Endometrium (tissue), 2 donors: Measurements from ENCODE around the gene SLC6A1.

ENCODE experiments used
- FAIRE-seq: peaks from 2 replicates; lab custom pipeline; 2012; peaks lifted over from hg19 to GRCh38; lab: Jason Lieb, UNC
- donor health status: control.
- donor health status: control.

Gene SLC6A1

DNA sequence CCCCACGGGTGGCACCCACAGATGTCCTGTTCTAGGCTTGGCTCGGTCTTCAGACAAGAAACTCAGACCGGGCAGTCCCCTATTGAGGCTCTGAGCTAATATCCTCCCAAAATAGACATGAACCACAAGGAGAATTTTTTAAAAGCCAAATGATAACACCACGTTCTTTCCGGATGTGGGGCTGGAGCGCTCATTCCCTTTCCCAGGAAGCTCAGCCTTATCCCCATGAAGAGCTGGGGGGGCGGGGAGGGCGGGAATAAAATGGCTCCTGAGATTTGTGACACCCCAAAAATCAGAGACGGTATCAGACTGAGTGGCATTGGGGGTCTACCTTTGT, 1.1 kb downstream of the SLC6A1 start:
- no peak for FAIRE-seq

DNA sequence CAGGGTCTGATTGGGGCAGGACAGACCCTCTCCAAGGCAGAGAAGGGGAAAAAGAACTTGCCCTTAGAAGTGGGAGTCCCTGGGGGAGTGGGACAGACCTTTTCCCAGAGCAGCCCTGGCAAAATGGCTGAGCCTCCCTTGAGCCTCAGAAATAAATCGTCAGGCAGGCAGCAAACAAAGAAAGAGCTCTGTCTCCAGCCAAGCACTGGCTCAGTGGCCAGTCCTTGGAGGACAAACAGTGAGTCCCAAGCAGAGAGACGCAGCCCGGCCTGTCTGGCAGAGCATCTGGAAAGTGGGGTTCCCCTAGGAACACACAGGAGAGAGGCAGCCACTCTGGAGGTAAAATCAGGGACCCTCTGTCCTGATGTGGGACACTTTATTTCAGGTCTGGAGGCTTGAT, 1.8 kb downstream of the SLC6A1 start:
- FAIRE-seq, result no peak

DNA sequence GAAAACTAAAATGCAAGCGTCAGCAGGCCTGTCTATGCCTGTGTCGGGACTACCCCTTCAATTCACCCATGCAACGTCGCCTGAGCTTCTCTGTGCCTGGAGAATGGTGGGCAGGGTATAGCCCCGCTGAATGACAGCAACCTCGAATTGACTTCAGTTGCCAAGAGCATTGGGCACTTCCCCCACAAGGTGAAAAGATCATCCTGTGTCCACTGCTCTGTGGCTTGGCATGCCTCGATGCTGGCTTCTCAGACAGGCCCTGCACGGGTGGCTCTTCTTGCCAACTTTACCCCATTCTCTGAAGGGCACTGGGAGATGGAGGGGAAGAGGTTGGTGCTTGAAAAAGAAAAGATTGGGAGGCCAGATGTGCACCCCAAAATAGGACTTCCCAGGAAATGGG, 3.3 kb downstream of the SLC6A1 start:
- no peak for FAIRE-seq

DNA sequence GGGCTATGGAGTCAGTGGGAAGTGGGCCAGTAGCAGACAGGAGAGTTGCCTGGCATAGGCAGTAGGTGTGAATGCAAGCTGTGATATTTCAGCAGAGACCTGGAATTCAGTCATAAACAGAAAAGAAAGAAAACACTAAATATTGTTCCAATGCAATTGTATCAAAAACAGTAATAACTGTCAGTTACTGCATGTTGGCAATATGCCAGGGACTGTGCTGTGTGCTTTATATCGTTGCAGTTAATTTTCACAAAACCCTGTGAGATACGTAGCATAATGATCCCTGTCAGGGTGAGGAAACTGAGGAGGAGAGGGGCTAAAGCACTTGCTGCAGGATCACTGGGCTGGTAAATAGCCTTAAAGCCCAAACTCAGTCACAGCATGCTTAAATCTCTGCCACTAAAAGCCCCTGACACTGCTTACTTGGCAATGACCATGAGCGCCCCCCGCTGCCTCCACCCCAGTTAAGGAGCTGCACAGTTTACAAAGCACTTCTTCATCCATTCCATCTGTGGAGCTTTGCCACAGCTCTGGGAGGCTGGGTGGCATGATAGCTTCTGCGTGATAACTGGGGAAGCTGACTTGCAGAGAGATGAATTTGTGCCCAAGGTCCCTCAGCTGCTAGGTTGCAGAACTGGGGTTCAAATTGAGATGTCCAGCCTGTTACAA, 3.9 kb downstream of the SLC6A1 start:
- FAIRE-seq, result no peak

DNA sequence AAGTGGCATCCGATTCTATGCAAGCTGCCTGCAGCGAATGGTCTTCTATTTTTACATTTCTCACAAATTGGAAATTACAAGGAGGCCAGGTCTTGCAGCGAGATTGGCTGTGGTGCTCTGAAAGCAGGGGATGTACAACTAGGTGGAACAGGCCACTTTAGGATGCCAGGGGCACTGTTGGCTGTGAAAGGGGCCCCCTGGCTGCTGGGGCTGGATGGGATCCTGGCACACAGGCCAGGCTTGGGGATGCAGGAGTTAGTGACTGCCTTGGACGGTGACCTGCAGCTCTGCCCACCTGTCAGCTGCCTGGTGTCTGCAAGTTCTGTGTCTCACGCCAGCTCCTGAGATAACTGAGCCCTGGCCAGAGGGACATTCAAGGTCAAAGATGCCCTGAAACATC, 4.6 kb downstream of the SLC6A1 start:
- FAIRE-seq, result no peak

DNA sequence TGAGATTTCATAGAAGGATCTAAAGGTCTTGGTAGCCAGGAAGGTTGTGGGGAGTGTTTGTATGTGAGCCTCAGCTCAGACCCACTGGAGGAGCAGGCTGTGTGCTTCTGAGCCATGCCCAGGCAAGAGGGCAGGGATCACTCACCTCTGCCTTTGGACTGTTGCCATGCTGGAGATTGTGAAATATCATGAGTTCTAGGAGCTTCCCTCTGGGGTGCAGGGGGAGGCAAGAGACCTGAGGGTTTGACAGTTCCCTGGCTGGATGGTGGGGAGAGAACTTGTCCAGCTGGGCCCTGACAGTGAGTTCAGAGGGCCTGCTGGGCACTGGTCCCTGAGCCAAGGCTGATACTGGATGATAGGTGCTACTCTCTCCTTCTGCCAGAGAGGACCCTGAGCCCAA, 6.0 kb downstream of the SLC6A1 start:
- no peak for FAIRE-seq

DNA sequence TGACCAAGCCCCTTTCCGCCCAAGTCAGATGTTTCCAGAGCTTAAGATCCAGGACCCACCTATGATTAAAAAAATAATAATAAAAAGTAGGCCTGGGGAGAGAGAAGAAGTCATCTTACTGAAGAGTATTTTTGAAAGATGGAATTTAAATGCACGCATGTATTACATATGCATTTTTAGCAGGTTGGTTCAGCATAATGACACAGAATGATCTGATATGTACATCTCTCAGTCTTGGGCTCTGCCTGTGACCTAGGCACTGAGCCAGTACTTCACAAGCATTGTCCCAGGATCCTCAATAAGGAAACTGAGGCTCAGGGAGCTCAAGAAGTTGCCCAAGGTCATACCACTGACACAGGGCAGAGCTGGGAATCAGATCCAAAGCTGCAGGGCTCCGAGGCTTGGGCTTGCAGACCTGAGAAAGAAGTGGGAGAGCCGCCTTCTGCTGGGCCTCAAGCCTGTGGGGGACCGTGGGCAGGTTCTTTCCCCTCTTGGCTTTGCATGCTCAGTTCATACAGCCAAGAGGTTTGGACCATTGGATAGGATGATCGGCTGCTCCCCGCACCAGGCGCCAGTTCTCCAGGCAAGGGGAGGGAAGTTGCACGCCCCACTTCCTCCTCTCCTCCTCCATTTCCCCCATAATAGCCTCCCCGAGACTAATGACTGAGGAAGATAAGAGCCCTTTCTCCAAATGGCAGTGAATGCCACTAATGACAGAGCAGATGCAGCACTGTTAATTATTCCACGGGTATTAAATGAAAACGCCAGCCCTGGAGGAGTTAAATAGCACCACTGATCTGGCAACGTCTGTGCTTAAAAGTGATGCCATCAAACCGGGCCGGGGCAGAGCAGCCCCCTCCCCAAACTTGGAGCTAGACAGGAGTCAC, 6.9 kb downstream of the SLC6A1 start:
- FAIRE-seq, result no peak

DNA sequence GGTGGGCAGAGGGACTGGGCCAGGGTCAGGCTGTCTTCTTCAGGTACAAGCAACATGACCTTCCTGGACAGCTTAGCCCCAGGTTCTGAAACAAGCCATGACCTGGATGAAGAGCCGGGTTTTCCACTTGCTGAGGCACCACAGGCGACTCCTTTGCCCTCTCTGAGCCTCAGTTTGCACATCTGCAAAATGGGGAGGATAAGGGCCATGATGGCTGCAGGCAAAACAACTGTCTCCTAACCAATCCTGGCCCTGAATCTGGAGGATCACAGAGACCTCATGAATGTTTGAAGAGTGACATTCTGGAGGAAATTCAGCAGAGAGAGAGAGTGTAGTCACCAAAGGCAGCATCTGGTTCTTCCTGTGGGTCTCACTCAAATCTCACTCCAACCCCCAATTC, 8.0 kb downstream of the SLC6A1 start:
- FAIRE-seq, result no peak

DNA sequence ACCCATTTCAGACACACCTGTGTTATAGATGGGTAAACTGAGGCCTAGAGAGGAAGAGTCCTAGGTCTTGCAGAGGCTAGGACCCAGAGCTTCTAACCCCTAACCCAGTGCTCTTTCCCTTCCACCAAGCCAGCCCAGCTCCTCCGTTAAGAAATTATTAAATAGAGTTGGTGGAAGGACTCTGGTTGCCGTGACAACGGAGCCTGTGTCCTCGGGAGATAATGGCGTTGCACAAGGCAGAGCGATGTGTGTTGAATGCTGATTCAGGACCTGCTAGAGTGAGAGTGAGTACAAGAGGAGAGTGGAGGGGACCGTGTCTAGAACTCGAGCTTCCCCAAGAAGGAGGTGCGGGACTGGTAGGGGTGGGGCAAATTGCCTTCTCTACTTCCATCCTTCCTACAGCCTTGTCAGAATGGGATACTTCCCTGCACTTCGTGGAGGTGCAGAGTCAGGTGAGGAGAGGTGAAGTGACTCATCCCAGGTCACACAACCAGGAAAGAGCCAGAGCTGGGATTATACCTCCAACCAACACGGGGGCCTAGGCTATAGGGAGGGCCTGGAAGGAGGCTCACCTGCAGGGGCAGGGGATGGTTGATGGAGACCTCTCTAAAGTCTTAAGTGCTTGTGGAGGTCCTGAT, 8.6 kb downstream of the SLC6A1 start:
- no peak for FAIRE-seq

DNA sequence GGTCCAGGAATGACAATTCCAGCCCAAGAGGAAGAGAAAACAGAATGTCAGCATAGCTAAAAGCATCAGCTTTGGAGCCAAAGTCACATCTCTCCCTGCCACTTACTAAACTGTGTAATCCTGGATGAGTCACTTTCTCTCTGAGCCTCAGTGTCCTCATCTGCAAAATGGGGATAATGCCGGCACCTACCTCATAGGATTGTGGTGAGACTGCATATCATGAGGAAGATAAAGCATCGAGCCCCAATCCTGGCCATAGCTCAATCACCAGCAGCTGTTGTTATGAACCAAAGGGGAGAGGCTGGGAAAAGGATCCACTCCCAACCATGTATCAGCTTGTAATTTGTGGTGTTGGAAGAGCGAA, 9.1 kb downstream of the SLC6A1 start:
- FAIRE-seq, result no peak

DNA sequence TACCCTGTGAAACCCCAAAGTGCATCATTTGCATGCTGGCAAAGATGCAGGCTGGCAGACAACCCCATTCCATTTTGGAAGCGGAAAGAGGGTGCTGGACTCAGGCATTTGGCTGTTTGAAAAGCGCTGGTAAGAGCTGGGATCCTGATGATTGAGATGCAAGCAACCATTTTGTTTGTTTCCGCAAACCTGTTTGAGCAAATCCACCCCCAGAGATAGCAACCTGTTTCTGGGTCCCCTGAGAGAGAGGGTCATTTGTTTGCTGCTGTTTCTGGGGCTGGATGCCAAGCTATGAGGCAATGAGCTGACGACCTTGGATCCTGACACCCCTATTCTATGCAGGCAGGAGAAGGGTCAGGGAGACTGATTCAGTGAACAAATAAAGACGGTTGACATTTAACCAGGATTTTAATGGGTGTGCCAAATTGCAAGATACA, 9.8 kb downstream of the SLC6A1 start:
- FAIRE-seq, result no peak

DNA sequence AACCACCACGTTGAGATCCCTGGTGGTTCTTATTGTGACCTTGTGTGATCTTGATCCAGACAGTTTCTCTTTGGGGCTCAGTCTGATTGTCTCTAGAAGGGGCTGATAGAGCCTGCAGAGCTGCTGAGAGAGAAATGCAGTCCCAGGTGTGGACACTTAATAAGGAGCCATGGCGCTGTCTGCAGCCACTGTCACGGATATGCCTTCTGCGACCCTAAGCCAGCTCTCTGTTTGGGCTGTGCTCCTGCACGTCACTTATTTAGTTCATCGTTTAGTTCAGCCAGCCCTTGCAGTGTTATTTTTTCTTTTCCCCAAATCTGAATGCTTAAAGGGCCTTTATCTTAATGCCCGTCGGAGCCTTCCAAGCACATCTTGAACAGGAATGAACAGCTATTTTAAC, 12.0 kb downstream of the SLC6A1 start:
- FAIRE-seq, result no peak

DNA sequence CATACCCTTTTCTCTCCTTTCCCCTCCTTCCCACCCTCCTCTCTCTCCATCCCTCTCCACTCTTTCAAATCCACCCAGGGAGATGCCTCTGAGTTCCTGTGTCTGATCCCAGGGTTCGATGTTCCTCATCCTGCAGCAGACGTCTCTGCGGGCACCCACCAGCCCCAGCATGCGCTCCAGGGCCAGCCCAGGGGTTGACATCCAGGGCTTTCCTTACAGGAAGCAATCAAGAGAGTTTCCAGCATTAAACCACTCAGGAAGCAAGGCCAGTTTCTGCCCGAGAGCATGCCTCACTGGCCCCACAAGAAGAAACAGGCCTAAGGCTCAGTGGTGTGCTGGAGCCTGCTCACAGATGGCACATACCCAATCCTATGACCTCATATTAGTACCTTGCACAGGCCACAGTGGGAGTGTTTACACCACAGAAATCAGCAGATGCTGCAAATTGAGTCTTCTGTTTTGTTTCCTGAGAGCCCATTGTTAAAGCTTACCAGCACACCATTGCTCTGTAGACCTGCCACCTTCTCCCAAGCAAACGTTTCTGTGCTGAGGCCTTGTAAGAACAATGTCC, 13.2 kb downstream of the SLC6A1 start:
- FAIRE-seq, result no peak

DNA sequence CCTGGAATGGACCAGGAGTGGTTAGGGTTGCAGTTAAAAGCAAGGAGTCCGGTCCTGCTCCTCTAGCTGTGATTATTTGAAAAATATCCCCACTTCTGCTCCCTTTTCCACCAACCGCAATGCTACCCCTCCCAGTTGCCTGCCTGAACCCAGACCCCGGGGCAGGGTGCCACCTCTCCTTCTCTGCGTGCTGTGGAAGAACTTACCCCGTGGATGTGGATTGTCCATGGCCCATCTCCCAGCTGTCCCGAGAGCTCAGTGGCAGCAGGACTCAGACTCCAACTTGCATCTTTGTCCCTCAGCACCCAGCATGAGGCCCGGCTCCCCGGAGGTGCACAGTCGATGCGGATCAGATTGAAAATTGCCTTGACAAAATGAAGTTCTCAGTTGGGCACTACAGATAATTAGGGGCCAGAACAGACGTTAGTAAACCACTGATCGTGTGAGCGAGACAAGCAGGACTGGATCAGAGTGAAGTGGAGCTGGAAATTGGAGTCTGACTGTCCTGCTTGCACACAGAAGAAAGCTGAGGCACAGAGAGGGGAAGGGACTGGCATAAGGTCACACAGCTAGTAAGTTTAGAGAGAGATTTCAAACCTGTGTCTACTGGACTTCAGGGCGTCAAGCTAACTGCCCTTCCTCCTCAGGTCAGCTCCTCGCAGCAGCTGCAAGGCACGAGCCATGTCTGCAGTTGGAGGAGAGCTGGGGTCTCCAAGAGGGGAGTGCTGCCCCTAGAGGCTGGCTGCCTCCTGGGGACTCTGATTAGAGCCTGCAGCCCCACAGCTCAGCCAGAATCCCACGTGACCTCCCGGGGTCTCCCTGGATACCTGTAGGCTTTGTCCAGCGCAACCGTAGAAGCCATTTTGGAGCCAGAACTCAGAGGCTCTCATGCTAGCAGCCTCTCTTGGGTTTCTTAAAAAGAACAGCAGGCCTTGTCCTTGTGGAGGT, 14.7 kb downstream of the SLC6A1 start:
- no peak for FAIRE-seq

DNA sequence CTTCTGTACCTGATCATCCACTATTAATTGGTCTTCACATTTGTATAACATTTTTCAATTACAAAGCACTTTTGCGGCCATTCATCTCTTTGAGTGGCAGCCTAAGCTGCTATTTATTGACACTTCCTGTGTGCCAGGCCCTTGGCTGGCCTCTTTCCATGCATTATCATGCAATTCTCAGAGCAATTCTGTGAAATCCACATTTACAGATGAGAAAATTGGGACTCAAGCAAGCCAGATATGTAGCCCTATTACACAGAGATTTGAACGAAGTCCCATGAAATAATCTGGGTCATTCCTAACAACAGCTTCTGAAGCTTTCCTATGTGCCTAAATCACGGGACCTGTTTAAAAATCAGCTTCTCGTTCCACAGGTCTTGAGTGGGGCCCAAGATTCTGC, 17.4 kb downstream of the SLC6A1 start:
- no peak for FAIRE-seq

DNA sequence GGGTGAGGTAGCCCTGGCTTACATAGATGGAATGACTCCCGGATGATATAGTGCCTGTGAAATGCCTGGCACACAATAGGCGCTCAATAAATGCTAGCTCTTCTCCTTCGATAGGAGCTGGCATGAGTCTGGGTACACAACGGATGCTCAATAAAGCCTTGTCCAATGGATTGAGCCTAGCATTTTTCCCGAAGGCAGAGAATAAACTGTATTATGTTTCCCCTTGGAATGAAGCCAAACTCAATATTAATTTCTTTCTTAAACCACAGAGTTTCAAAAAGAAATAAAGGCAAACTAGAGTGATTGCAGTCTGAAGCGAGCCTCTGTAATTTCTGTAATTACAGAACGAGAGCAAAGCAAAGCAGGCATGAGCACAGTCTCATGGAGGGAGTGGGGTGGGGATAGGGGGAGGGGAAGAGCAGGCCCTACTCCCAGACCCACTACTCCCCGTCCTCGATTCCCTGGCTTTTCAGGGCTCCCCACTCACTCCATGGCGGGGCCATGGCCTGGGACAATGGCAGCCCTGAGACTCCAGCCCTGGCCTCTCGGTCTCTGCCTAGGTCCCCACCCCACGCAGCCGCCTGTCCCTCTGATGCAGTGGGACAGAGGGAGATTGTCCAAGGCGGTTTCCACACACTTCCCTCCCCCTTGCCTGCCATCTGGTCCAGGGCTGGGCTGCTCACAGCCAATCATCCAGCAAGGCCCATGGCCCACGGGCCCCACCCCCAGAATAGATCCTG, 18.0 kb downstream of the SLC6A1 start:
- FAIRE-seq, result no peak

DNA sequence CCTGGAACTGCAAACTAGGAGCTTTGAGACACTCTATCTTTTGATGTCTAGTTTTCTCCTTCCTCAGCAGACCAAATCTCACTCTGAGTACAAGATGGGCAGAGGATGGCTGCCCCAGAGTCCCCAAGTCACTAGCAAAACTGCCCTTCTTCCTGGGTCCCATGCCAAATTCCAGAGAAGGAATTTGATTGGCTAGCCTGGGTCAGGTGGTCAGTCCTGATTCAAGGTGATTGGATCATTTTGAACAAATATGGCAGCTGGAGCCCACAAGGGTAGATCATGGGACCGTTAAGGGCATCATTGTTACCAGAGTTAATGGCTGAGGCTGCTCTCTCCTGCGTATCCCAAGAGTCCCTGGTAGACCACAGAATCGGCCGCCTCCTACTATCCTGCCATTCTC, 21.7 kb downstream of the SLC6A1 start:
- no peak for FAIRE-seq

DNA sequence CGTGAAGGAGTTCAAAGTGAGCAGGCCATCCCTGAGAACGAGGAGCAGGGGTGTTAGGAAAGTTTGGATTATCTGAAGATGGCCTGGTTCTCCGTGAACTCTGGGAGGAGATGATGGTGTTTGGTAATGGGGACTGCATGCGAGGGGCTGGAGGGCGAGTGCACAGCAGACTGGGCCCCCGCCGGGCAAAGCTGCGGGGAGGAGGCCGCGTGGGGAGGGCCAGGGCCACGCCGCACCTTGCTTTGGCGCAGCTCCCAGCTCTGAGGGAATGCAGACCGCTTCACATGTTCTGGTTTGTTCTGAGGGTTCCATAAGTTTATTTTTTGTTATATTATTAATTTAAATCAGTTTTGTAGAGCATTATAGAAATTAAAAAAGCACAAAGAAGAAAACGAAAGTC, 22.2 kb downstream of the SLC6A1 start:
- no peak for FAIRE-seq

DNA sequence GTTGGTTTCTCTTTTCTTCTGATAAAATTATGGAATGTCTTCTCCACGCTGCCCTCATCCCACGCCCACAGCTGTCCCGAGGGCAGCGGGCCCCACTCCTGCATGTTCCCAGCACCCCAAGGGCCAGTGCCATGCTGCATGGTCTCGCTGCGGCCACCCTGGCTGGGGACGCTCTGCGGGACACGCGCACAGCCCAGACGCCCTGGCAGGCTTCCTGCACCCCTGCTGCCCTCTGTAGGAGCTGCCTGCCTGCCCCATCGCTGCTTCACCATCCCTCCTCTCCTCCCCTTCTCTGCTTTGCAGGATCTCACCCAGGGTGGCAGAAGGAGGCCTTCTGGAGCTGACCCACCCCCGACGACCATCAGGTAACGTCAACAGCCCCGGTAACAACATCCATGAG, 22.8 kb downstream of the SLC6A1 start:
- no peak for FAIRE-seq

DNA sequence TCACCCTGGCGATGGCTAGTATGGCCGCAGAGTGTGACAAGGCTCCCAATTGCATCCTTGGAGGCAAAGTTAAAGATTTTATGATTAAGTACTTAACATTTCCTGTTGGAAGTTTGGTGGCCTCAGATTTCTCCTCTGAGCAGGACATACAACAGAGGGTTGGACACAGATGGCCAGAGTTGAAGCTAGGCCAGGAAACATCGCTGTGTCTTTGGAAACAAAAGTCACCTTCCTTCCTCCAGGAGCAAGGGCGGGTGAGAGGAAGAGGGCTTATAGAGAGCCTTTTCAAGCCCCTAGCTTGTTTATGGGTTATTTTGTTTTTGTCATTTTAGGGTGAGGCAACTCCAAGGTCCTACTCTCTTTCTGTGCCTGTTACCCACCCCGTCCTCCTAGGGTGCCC, 24.2 kb downstream of the SLC6A1 start:
- no peak for FAIRE-seq

DNA sequence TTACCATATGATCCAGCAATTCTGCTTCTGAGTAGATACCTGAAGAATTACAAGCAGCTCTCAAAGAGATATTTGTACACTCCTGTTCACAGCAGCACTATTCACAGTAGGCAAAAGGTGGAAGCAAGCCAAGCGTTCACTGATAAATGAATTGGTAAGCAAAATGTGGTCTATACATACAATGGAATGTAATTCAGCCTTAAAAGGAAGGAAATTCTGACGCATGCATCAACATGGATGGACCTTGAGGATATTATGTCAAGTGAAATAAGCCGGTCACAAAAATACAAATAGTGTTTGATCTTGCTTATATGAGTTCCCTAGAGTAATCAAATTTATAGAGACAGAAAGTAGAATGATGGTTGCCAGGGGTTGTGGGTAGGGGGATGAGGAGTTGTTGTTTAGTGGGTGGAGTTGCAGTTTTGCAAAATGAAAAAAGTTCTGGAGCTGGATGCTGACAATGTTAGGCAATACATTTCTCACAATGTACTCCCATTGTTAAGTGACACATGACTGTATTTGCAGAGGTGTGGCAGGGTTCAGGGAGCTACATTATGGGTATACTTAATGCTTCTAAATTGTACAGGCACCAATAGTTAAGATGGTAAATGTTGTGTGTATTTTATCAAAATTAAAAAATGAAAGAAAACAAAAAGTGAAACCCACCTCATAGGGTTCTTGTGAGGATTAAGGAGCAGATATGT, 26.7 kb downstream of the SLC6A1 start:
- FAIRE-seq, result no peak
